SK-N-SH (cell line): Measurements from ENCODE around the gene BIRC6.

Experiments
- RXRA ChIP-seq: IDR thresholded peaks from 2 replicates; pipeline ENCODE4 v1.4.0; 2012; ENCODE audit warnings: low read depth, mild to moderate bottlenecking, borderline replicate concordance
- TF ChIP-seq, protein P1 (sequence below): fragments of 200-600 bp; sonication (generic); IDR thresholded peaks from 2 replicates; pipeline ENCODE4 v1.6.1; 2017; ENCODE audit warnings: antibody characterized with exemption, mild to moderate bottlenecking, moderate library complexity
- TF ChIP-seq, protein P2 (sequence below): IDR thresholded peaks from 2 replicates; pipeline ENCODE4 v1.6.1; 2012; ENCODE audit warnings: mild to moderate bottlenecking, low read depth, low read length, moderate library complexity

DNA sequence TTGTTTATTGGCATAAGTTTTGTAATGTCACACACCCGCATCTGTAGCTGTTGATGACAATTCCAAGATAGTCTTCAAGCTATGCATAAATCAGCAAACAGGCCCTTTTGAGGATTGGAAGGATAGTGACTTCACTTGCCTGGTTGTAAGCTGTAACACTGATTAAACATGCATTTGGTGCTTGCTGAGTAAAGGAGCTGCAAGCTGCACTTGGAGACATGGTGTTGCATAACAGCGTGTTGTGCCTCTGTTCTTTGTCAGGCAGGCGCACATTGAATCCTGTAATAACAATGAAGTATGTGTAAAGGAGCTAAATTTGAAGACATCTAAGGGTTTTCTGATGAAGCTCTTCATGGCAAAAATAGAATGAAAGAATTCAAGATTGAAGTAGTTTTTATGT, 202.3 kb downstream of the BIRC6 start:
- TF ChIP-seq, protein P1, sequence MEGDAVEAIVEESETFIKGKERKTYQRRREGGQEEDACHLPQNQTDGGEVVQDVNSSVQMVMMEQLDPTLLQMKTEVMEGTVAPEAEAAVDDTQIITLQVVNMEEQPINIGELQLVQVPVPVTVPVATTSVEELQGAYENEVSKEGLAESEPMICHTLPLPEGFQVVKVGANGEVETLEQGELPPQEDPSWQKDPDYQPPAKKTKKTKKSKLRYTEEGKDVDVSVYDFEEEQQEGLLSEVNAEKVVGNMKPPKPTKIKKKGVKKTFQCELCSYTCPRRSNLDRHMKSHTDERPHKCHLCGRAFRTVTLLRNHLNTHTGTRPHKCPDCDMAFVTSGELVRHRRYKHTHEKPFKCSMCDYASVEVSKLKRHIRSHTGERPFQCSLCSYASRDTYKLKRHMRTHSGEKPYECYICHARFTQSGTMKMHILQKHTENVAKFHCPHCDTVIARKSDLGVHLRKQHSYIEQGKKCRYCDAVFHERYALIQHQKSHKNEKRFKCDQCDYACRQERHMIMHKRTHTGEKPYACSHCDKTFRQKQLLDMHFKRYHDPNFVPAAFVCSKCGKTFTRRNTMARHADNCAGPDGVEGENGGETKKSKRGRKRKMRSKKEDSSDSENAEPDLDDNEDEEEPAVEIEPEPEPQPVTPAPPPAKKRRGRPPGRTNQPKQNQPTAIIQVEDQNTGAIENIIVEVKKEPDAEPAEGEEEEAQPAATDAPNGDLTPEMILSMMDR: no peak
- TF ChIP-seq, protein P2, sequence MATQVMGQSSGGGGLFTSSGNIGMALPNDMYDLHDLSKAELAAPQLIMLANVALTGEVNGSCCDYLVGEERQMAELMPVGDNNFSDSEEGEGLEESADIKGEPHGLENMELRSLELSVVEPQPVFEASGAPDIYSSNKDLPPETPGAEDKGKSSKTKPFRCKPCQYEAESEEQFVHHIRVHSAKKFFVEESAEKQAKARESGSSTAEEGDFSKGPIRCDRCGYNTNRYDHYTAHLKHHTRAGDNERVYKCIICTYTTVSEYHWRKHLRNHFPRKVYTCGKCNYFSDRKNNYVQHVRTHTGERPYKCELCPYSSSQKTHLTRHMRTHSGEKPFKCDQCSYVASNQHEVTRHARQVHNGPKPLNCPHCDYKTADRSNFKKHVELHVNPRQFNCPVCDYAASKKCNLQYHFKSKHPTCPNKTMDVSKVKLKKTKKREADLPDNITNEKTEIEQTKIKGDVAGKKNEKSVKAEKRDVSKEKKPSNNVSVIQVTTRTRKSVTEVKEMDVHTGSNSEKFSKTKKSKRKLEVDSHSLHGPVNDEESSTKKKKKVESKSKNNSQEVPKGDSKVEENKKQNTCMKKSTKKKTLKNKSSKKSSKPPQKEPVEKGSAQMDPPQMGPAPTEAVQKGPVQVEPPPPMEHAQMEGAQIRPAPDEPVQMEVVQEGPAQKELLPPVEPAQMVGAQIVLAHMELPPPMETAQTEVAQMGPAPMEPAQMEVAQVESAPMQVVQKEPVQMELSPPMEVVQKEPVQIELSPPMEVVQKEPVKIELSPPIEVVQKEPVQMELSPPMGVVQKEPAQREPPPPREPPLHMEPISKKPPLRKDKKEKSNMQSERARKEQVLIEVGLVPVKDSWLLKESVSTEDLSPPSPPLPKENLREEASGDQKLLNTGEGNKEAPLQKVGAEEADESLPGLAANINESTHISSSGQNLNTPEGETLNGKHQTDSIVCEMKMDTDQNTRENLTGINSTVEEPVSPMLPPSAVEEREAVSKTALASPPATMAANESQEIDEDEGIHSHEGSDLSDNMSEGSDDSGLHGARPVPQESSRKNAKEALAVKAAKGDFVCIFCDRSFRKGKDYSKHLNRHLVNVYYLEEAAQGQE: no peak
- TF ChIP-seq RXRA: no peak
